Measurements from ENCODE around the gene PEX13.
A peak's percentile ranks its signal among the peaks of the same experiment; 100 is the strongest.

The PEX13 gene

GRCh38 chr2:61045226-61045625, 27.7 kb downstream of the PEX13 start:
- Histone ChIP-seq H3K36me3 (ENCODE audit: control insufficient read depth, insufficient read depth, low read length) (peaks cover 6% of the 10 kb centered on the region), H3K9ac (ENCODE audit: low read length) (no peak overlapping the region), H3K27ac (ENCODE audit: low read depth, low read length) (no peak overlapping the region)

GRCh38 chr2:61045999-61046398, 28.5 kb downstream of the PEX13 start:
- Histone ChIP-seq H3K27ac (ENCODE audit: low read depth, low read length) (no peak overlapping the region), H3K4me3 (ENCODE audit: low read length) (no peak overlapping the region), H3K36me3 (ENCODE audit: control insufficient read depth, insufficient read depth, low read length) (peaks cover 6% of the 10 kb centered on the region), H3K4me1 (ENCODE audit: control insufficient read depth, insufficient read depth, low read length) (peaks cover 3% of the 10 kb centered on the region), H3K9ac (ENCODE audit: low read length) (no peak overlapping the region), H3K27me3 (ENCODE audit: control insufficient read depth, insufficient read depth, low read length) (no peaks in the 10 kb centered on the region)

More at GRCh38 chr2:61045226-61045625, 27.7 kb downstream of the PEX13 start:
- Histone ChIP-seq H3K27me3 (ENCODE audit: control insufficient read depth, insufficient read depth, low read length) (no peaks in the 10 kb centered on the region), H3K4me1 (ENCODE audit: control insufficient read depth, insufficient read depth, low read length) (peaks cover 3% of the 10 kb centered on the region), H3K4me3 (ENCODE audit: low read length) (no peak overlapping the region)

- Histone ChIP-seq H3K27ac (ENCODE audit: low read depth, low read length) (no peak overlapping the region), H3K36me3 (ENCODE audit: control insufficient read depth, insufficient read depth, low read length) (no peaks in the 10 kb centered on the region)
These were observed 38.0 kb downstream of the PEX13 start for GRCh38 chr2:61055557-61055956.

GRCh38 chr2:61057562-61057961, 40.0 kb downstream of the PEX13 start:
- Histone ChIP-seq H3K9ac (ENCODE audit: low read length) (no peak overlapping the region), H3K27me3 (ENCODE audit: control insufficient read depth, insufficient read depth, low read length) (no peaks in the 10 kb centered on the region), H3K4me1 (ENCODE audit: control insufficient read depth, insufficient read depth, low read length) (peaks cover 2% of the 10 kb centered on the region), H3K27ac (ENCODE audit: low read depth, low read length) (no peak overlapping the region), H3K36me3 (ENCODE audit: control insufficient read depth, insufficient read depth, low read length) (no peaks in the 10 kb centered on the region), H3K4me3 (ENCODE audit: low read length) (no peak overlapping the region)

More at GRCh38 chr2:61055557-61055956, 38.0 kb downstream of the PEX13 start:
- Histone ChIP-seq H3K27me3 (ENCODE audit: control insufficient read depth, insufficient read depth, low read length) (no peaks in the 10 kb centered on the region), H3K4me1 (ENCODE audit: control insufficient read depth, insufficient read depth, low read length) (peaks cover 2% of the 10 kb centered on the region), H3K9ac (ENCODE audit: low read length) (no peak overlapping the region), H3K4me3 (ENCODE audit: low read length) (no peak overlapping the region)

GRCh38 chr2:61059382-61059781, 41.9 kb downstream of the PEX13 start:
- no peak overlapping the region for H3K27ac ChIP-seq (ENCODE audit: low read depth, low read length)
- H3K4me3 ChIP-seq (ENCODE audit: low read length), result no peak overlapping the region
- H3K27me3 ChIP-seq (ENCODE audit: control insufficient read depth, insufficient read depth, low read length), result no peaks in the 10 kb centered on the region
- H3K36me3 ChIP-seq (ENCODE audit: control insufficient read depth, insufficient read depth, low read length), result no peaks in the 10 kb centered on the region
- no peak overlapping the region for H3K9ac ChIP-seq (ENCODE audit: low read length)
- peaks cover 2% of the 10 kb centered on the region for H3K4me1 ChIP-seq (ENCODE audit: control insufficient read depth, insufficient read depth, low read length)

GRCh38 chr2:61065714-61066709, 48.5 kb downstream of the PEX13 start, which contains the start of gene SANBR:
SANBR (plus strand) TSS chr2:61065871; CDS start chr2:61070351, 4,480 bp downstream.
- H3K27me3 ChIP-seq (ENCODE audit: control insufficient read depth, insufficient read depth, low read length), result no peaks in the 10 kb centered on the region
- H3K4me3 ChIP-seq (ENCODE audit: low read length), result peak within 1 kb of the TSS; percentile 86
- H3K4me1 ChIP-seq (ENCODE audit: control insufficient read depth, insufficient read depth, low read length), result no peaks in the 10 kb centered on the region
- H3K36me3 ChIP-seq (ENCODE audit: control insufficient read depth, insufficient read depth, low read length), result no peaks in the 10 kb centered on the region
- H3K9ac ChIP-seq (ENCODE audit: low read length), result peak within 1 kb of the TSS; percentile 68
- H3K27ac ChIP-seq (ENCODE audit: low read depth, low read length), result peak within 1 kb of the TSS; percentile 74

GRCh38 chr2:61074100-61074499, 56.6 kb downstream of the PEX13 start:
- no peak overlapping the region for H3K4me3 ChIP-seq (ENCODE audit: low read length)
- H3K36me3 ChIP-seq (ENCODE audit: control insufficient read depth, insufficient read depth, low read length), result no peaks in the 10 kb centered on the region
- no peaks in the 10 kb centered on the region for H3K4me1 ChIP-seq (ENCODE audit: control insufficient read depth, insufficient read depth, low read length)
- H3K9ac ChIP-seq (ENCODE audit: low read length), result no peak overlapping the region
- H3K27me3 ChIP-seq (ENCODE audit: control insufficient read depth, insufficient read depth, low read length), result no peaks in the 10 kb centered on the region
- no peak overlapping the region for H3K27ac ChIP-seq (ENCODE audit: low read depth, low read length)

GRCh38 chr2:61085883-61086282, 68.4 kb downstream of the PEX13 start:
- H3K4me3 ChIP-seq (ENCODE audit: low read length), result no peak overlapping the region
- no peak overlapping the region for H3K9ac ChIP-seq (ENCODE audit: low read length)
- H3K36me3 ChIP-seq (ENCODE audit: control insufficient read depth, insufficient read depth, low read length), result no peaks in the 10 kb centered on the region
- no peaks in the 10 kb centered on the region for H3K4me1 ChIP-seq (ENCODE audit: control insufficient read depth, insufficient read depth, low read length)
- H3K27me3 ChIP-seq (ENCODE audit: control insufficient read depth, insufficient read depth, low read length), result no peaks in the 10 kb centered on the region
- no peak overlapping the region for H3K27ac ChIP-seq (ENCODE audit: low read depth, low read length)

GRCh38 chr2:61089797-61090196, 72.3 kb downstream of the PEX13 start:
- no peak overlapping the region for H3K9ac ChIP-seq (ENCODE audit: low read length)
- H3K27me3 ChIP-seq (ENCODE audit: control insufficient read depth, insufficient read depth, low read length), result no peaks in the 10 kb centered on the region
- H3K36me3 ChIP-seq (ENCODE audit: control insufficient read depth, insufficient read depth, low read length), result no peaks in the 10 kb centered on the region
- no peaks in the 10 kb centered on the region for H3K4me1 ChIP-seq (ENCODE audit: control insufficient read depth, insufficient read depth, low read length)
- H3K27ac ChIP-seq (ENCODE audit: low read depth, low read length), result no peak overlapping the region
- H3K4me3 ChIP-seq (ENCODE audit: low read length), result no peak overlapping the region

GRCh38 chr2:61090386-61090921, 72.9 kb downstream of the PEX13 start:
- Histone ChIP-seq H3K4me3 (ENCODE audit: low read length) (no peak overlapping the region), H3K9ac (ENCODE audit: low read length) (no peak overlapping the region), H3K36me3 (ENCODE audit: control insufficient read depth, insufficient read depth, low read length) (no peaks in the 10 kb centered on the region), H3K27me3 (ENCODE audit: control insufficient read depth, insufficient read depth, low read length) (no peaks in the 10 kb centered on the region), H3K27ac (ENCODE audit: low read depth, low read length) (no peak overlapping the region), H3K4me1 (ENCODE audit: control insufficient read depth, insufficient read depth, low read length) (no peaks in the 10 kb centered on the region)

- Histone ChIP-seq H3K9ac (ENCODE audit: low read length) (no peak overlapping the region), H3K27me3 (ENCODE audit: control insufficient read depth, insufficient read depth, low read length) (no peaks in the 10 kb centered on the region), H3K4me3 (ENCODE audit: low read length) (no peak overlapping the region), H3K27ac (ENCODE audit: low read depth, low read length) (no peak overlapping the region), H3K4me1 (ENCODE audit: control insufficient read depth, insufficient read depth, low read length) (no peaks in the 10 kb centered on the region), H3K36me3 (ENCODE audit: control insufficient read depth, insufficient read depth, low read length) (no peaks in the 10 kb centered on the region)
These were observed 74.0 kb downstream of the PEX13 start for GRCh38 chr2:61091485-61091884.

- H3K9ac ChIP-seq (ENCODE audit: low read length), result no peak overlapping the region
- H3K27ac ChIP-seq (ENCODE audit: low read depth, low read length), result no peak overlapping the region
- no peaks in the 10 kb centered on the region for H3K4me1 ChIP-seq (ENCODE audit: control insufficient read depth, insufficient read depth, low read length)
- H3K4me3 ChIP-seq (ENCODE audit: low read length), result no peak overlapping the region
- H3K27me3 ChIP-seq (ENCODE audit: control insufficient read depth, insufficient read depth, low read length), result no peaks in the 10 kb centered on the region
- no peaks in the 10 kb centered on the region for H3K36me3 ChIP-seq (ENCODE audit: control insufficient read depth, insufficient read depth, low read length)
These were observed 78.9 kb downstream of the PEX13 start for GRCh38 chr2:61096438-61096837.

Measured in rectal smooth muscle tissue (tissue), 1 donor.